B cell (primary cell): ENCODE measurements around the gene SDC4. TPM values are rescaled to one million over a fixed set of nuclear protein-coding genes. Genes with fewer than 3 reads are reported as not detected.

Source experiments
- ATAC-seq: fragments of 200-7000 bp; cut with Tn5 transposase; one replicate; pipeline ENCODE4 v1.10.0; 2021; ENCODE audit warnings: low read depth, mild to moderate bottlenecking, moderate number of reproducible peaks, moderate library complexity
- CTCF ChIA-PET: fragments of 350-600 bp; sonication (Branson Sonifier 250); formaldehyde crosslinking; loops from one replicate; lab custom pipeline; 2021; ENCODE audit warnings: antibody characterized with exemption, inconsistent platforms; lab: Charles Lee
- POLR2A ChIA-PET: fragments of 350-600 bp; sonication (Branson Sonifier 250); formaldehyde crosslinking; loops from one replicate; lab custom pipeline; 2021; ENCODE audit warnings: antibody characterized with exemption; lab: Charles Lee
- DNase-seq: peaks from one replicate; pipeline ENCODE4 v3.0.0; 2013
- H2AFZ ChIP-seq: 2 replicates; pipeline ENCODE4 v1.6.1; 2012; ENCODE audit warnings: mild to moderate bottlenecking, low read depth, low read length; ENCODE audit not compliant: insufficient read depth, poor library complexity, severe bottlenecking
- H3K27ac ChIP-seq, 2 donors: 1 replicate in 1 of 2; 2 replicates in 1 of 2; pipeline ENCODE4 v1.5.1; 2012 to 2013; ENCODE audit warnings: low read length in 2 of 2, mild to moderate bottlenecking in 2 of 2, moderate library complexity in 1 of 2
- H3K27me3 ChIP-seq, 4 experiments: fragments of 200-600 bp in 1 of 4; sonication (generic) in 1 of 4; replicated peaks in 1 of 4; 1 replicate in 2 of 4; 2 replicates in 2 of 4; pipeline versions ENCODE4 v1.6.1 to v1.7.0; 2013 to 2016; ENCODE audit warnings: low read length in 3 of 4, mild to moderate bottlenecking in 2 of 4, mixed read lengths in 1 of 4, moderate library complexity in 1 of 4; ENCODE audit not compliant: insufficient read depth in 4 of 4, control insufficient read depth in 3 of 4; ENCODE audit errors: control extremely low read depth in 1 of 4
- H3K36me3 ChIP-seq, 2 experiments: replicated peaks in 1 of 2; 1 replicate in 1 of 2; 2 replicates in 1 of 2; pipeline versions ENCODE4 v1.6.1 to v1.7.1; 2013; ENCODE audit warnings: low read length in 1 of 2; ENCODE audit not compliant: insufficient read depth in 2 of 2, control insufficient read depth in 1 of 2; ENCODE audit errors: control extremely low read depth in 1 of 2, extremely low read depth in 1 of 2
- H3K4me1 ChIP-seq, 2 donors: fragments of 200-600 bp in 1 of 2; sonication (generic) in 1 of 2; 1 replicate in 1 of 2; 2 replicates in 1 of 2; pipeline versions ENCODE4 v1.5.1 to v1.6.1; 2013 to 2017; ENCODE audit warnings: low read length in 2 of 2; ENCODE audit not compliant: control insufficient read depth in 2 of 2, insufficient read depth in 2 of 2
- H3K4me2 ChIP-seq: replicated peaks from 2 replicates; pipeline ENCODE3; 2012; ENCODE audit warnings: mild to moderate bottlenecking, low read depth, low read length; ENCODE audit not compliant: poor library complexity, severe bottlenecking
- H3K4me3 ChIP-seq, 5 experiments: fragments of 200-600 bp in 1 of 5; sonication (generic) in 1 of 5; 1 replicate in 3 of 5; 2 replicates in 2 of 5; pipeline versions ENCODE4 v1.5.1 to v1.7.0; 2011 to 2016; ENCODE audit warnings: low read length in 4 of 5, mild to moderate bottlenecking in 4 of 5, low read depth in 2 of 5, control low read depth in 1 of 5, moderate library complexity in 1 of 5; ENCODE audit not compliant: insufficient read depth in 1 of 5; ENCODE audit errors: control extremely low read depth in 1 of 5, extremely low read depth in 1 of 5
- H3K79me2 ChIP-seq: fragments of 200-600 bp; sonication (generic); one replicate; pipeline ENCODE4 v1.6.0; 2016; ENCODE audit warnings: low read length; ENCODE audit not compliant: control insufficient read depth, insufficient read depth
- H3K9ac ChIP-seq: fragments of 200-600 bp; sonication (generic); 2 replicates; pipeline ENCODE4 v1.6.1; 2017; ENCODE audit warnings: mild to moderate bottlenecking, low read length, moderate library complexity
- H3K9me3 ChIP-seq, 3 donors: one replicate each; pipeline versions ENCODE4 v1.6.1 to v1.7.1; 2013; ENCODE audit warnings: low read length in 2 of 3; ENCODE audit not compliant: control insufficient read depth in 2 of 3, insufficient read depth in 1 of 3; ENCODE audit errors: control extremely low read depth in 1 of 3
- H4K20me1 ChIP-seq: 2 replicates; pipeline ENCODE4 v1.6.0; 2012; ENCODE audit warnings: mild to moderate bottlenecking, low read length; ENCODE audit not compliant: insufficient read depth, control insufficient read depth, poor library complexity, severe bottlenecking
- H3K27ac Mint-ChIP-seq: one replicate; pipeline ENCODE4 v1.8.0; 2021; ENCODE audit warnings: mixed read lengths
- H3K27me3 Mint-ChIP-seq: one replicate; pipeline ENCODE4 v1.8.0; 2021; ENCODE audit warnings: mixed read lengths
- H3K4me1 Mint-ChIP-seq: one replicate; pipeline ENCODE4 v1.8.0; 2021; ENCODE audit warnings: mixed read lengths
- H3K4me3 Mint-ChIP-seq: one replicate; pipeline ENCODE4 v1.8.0; 2021; ENCODE audit warnings: mixed read lengths
- H3K9me3 Mint-ChIP-seq: one replicate; pipeline ENCODE4 v1.8.0; 2022; ENCODE audit warnings: mixed read lengths; ENCODE audit not compliant: insufficient read depth
- CTCF ChIP-seq: fragments of 200-600 bp; IDR thresholded peaks from one replicate; pipeline ENCODE4 v1.8.0; 2022; ENCODE audit warnings: antibody characterized with exemption, mild to moderate bottlenecking
- EZH2 ChIP-seq: IDR thresholded peaks from 2 replicates; pipeline ENCODE4 v1.6.1; 2012; ENCODE audit warnings: borderline replicate concordance, low read depth, mild to moderate bottlenecking, moderate library complexity, low read length; ENCODE audit not compliant: insufficient read depth, poor library complexity, severe bottlenecking
- WGBS: methylation state at CpG from one replicate; pipeline ENCODE4 v1.1.5; 2013; ENCODE audit warnings: missing lambda C conversion rate; ENCODE audit not compliant: insufficient coverage; 5-methylcytosine and 5-hydroxymethylcytosine counted together
- intact Hi-C: fragments of 100-400 bp; cut with micrococcal nuclease; formaldehyde crosslinking; loops from one replicate; pipeline ENCODE4 v1.10.0; 2022
- polyA minus RNA-seq: library from RNA; depleted of rRNA, polyadenylated mRNA; stranded (reverse); fragments of >200 nt; gene quantifications from 2 replicates; pipeline ENCODE4 v1.2.3, GENCODE V29; 2012
- polyA plus RNA-seq: library from polyadenylated mRNA; depleted of rRNA; stranded (reverse); fragments of >200 nt; gene quantifications from 2 replicates; pipeline ENCODE4 v1.2.3, GENCODE V29; 2012
- total RNA-seq, 2 donors: library from RNA; stranded (reverse); fragments of 120-200 nt in 1 of 2; gene quantifications; 1 replicate in 1 of 2; 2 replicates in 1 of 2; pipeline versions ENCODE4 v1.2.3 to v1.2.4, GENCODE V29; 2013 to 2022

The SDC4 gene, protein sequence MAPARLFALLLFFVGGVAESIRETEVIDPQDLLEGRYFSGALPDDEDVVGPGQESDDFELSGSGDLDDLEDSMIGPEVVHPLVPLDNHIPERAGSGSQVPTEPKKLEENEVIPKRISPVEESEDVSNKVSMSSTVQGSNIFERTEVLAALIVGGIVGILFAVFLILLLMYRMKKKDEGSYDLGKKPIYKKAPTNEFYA
- total RNA-seq: 0.19 TPM in 1 of 2 replicates, not detected in the other
- total RNA-seq (2013): 0.49 TPM
- polyA plus RNA-seq: 0.04 and 0.20 TPM in 2 replicates
- 0.14 TPM in 1 of 2 replicates, not detected in the other for polyA minus RNA-seq

DNA sequence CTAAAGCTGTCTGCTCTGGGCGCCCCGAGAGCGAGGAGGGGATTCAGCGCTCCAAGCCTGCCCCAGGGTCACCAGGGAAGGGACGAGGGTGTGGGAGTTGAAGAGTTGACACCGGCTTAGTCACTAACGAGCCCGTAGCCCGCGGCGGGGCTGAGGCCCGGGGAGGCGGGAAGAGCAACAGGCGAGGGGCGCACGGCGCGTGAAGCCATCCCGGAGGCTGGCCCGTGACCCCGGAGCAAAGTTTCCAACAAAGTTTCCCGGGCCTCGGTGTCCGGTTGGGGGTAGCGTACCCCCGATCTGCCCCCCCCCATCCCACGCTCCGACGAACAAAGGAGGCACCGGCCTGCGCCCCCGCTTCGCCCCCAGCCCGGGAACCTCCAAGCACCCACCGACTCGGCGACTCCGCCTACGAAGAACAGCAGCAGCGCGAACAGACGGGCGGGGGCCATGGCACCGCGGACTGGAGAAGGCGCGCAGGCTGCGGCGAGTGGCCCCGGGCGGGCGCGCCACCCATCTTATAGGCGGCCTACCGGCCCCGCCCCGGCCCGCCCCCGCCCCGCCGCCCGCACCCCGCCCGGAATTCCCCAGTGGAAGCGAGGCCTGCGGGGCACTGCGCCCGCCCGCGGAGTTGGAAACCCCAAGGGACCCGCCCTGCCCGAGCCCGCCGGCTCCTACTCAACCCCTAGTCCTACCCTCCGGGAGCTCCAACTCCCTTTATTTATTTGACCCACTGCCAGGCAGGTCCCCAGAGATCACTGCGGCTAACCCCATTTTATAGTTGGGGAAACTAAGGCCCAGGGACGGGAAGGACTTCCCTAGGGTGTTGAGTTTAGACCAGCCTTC is at the start of gene SDC4:
TSS of gene SDC4 (minus strand) at position 489 of the 843 bp plus-strand sequence. CDS start at position 449, 40 bp downstream.
- Histone ChIP-seq H3K27ac (no peak within 1 kb of the TSS), H3K9ac (peak within 1 kb of the TSS; percentile 60), H2AFZ (peak within 1 kb of the TSS; percentile 66), H3K4me2 (peak within 1 kb of the TSS; percentile 92), H4K20me1 (no peaks in the 10 kb centered on the region), H3K9me3 (peaks cover 0 to 3% (median 0%) of the 10 kb centered on the region in 3 donors), H3K79me2 (no peaks in the 10 kb centered on the region), H3K27me3 (peaks cover 0 to 37% (median 6%) of the 10 kb centered on the region in 4 experiments), H3K36me3 (no peaks in the 10 kb centered on the region), H3K4me3 (peak within 1 kb of the TSS in 4 of 5 experiments; percentile 36 to 60 (median 46)), H3K4me1 (peaks cover 21 to 23% of the 10 kb centered on the region in 2 donors)
- peak; percentile 66 for ATAC-seq
- H3K27ac Mint-ChIP-seq: no peak within 1 kb of the TSS
- peaks cover 10% of the 10 kb centered on the region for H3K4me1 Mint-ChIP-seq
- WGBS: 2% methylated on average over 44 of the region's 77 CpGs
- no peaks in the 10 kb centered on the region for H3K9me3 Mint-ChIP-seq
- CTCF ChIA-PET: interaction anchor here (0.5 to 1.6 kb wide), 4 partner anchors 30 to 89 kb away, joined by 3 to 6 read pairs (median 3); no protein-coding TSS in a partner anchor
- intact Hi-C loops: no loop called here
- peaks cover 20% of the 10 kb centered on the region for H3K27me3 Mint-ChIP-seq
- TF ChIP-seq CTCF (no peak), EZH2 (no peak)
- H3K4me3 Mint-ChIP-seq: peak within 1 kb of the TSS; percentile 78
- POLR2A ChIA-PET: no interaction called here
- DNase-seq: peak; percentile 52

DNA sequence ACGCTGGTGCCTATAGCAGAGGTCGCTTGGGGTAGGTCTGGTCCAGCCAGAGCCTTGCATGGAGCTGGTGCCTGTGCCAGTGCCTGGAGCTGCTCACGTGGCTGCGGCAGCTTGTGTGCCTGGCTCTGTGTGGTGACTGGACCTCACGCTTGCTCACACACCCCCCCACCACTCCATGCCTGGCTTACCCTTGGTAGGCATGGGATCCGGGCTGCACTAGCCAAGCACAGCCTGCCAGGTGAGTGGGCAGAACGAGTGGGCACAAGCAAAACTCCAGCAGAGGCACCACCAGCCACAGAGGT is 46.8 kb upstream of the SDC4 start:
- ATAC-seq (no peak), DNase-seq (no peak)
- no peaks in the 10 kb centered on the region for H4K20me1 ChIP-seq
- Mint-ChIP-seq H3K9me3 (peaks cover 7% of the 10 kb centered on the region), H3K27me3 (no peaks in the 10 kb centered on the region), H3K4me3 (no peak overlapping the region), H3K4me1 (peaks cover 3% of the 10 kb centered on the region), H3K27ac (no peak overlapping the region)
- 95% methylated on average over 6 of the region's 7 CpGs for WGBS
- H2AFZ ChIP-seq: no peak overlapping the region
- peaks cover 0 to 6% of the 10 kb centered on the region in 2 experiments for H3K36me3 ChIP-seq
- ChIA-PET POLR2A (no interaction called here), CTCF (interaction anchor here (1.7 kb wide), 1 partner anchor 21 kb away, joined by 5 read pairs; no protein-coding TSS in a partner anchor)
- no peak overlapping the region for H3K27ac ChIP-seq
- no peak overlapping the region for H3K4me3 ChIP-seq
- H3K4me1 ChIP-seq: no peaks in the 10 kb centered on the region
- TF ChIP-seq CTCF: no peak
- TF ChIP-seq EZH2: no peak
- H3K9ac ChIP-seq: no peak overlapping the region
- intact Hi-C loops: no loop called here
- no peaks in the 10 kb centered on the region for H3K27me3 ChIP-seq
- H3K79me2 ChIP-seq: peaks cover 18% of the 10 kb centered on the region
- peaks cover 0 to 5% (median 0%) of the 10 kb centered on the region in 3 donors for H3K9me3 ChIP-seq
- no peak overlapping the region for H3K4me2 ChIP-seq
